Loucy (cell line): ENCODE measurements around the gene STPG4.

ENCODE experiments used
- EZH2phosphoT487 ChIP-seq: fragments of 200-600 bp; IDR thresholded peaks from 2 replicates; pipeline ENCODE4 v1.6.1; 2018; ENCODE audit warnings: antibody characterized with exemption, mild to moderate bottlenecking, moderate library complexity, borderline replicate concordance
- TF ChIP-seq, protein P1 (sequence below): fragments of 200-600 bp; sonication (generic); conservative IDR thresholded peaks from 2 replicates; pipeline ENCODE4 v1.5.1; 2014; ENCODE audit warnings: mild to moderate bottlenecking, antibody characterized with exemption, low read length

GRCh38 chr2:47072728-47073191, 82.3 kb downstream of the STPG4 start:
- TF ChIP-seq, protein P1, sequence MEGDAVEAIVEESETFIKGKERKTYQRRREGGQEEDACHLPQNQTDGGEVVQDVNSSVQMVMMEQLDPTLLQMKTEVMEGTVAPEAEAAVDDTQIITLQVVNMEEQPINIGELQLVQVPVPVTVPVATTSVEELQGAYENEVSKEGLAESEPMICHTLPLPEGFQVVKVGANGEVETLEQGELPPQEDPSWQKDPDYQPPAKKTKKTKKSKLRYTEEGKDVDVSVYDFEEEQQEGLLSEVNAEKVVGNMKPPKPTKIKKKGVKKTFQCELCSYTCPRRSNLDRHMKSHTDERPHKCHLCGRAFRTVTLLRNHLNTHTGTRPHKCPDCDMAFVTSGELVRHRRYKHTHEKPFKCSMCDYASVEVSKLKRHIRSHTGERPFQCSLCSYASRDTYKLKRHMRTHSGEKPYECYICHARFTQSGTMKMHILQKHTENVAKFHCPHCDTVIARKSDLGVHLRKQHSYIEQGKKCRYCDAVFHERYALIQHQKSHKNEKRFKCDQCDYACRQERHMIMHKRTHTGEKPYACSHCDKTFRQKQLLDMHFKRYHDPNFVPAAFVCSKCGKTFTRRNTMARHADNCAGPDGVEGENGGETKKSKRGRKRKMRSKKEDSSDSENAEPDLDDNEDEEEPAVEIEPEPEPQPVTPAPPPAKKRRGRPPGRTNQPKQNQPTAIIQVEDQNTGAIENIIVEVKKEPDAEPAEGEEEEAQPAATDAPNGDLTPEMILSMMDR = no peak
- no peak for TF ChIP-seq EZH2phosphoT487
